GM12878 (cell line): Measurements from ENCODE around the gene EXOC4. TPM values are rescaled to one million over a fixed set of nuclear protein-coding genes. Genes with fewer than 3 reads are reported as not detected.

Source experiments
- BHLHE40 ChIP-seq, 2 experiments: fragments of 450-650 bp in 1 of 2; IDR thresholded peaks; 2 replicates each; pipeline ENCODE4 v1.6.1; 2011 to 2017; ENCODE audit warnings: low read depth in 2 of 2, borderline replicate concordance in 1 of 2, improper control_type of control experiment in 1 of 2, low read length in 1 of 2, mild to moderate bottlenecking in 1 of 2
- CEBPB ChIP-seq, 2 experiments: fragments of 150-350 bp in 1 of 2; IDR thresholded peaks; 2 replicates each; pipeline ENCODE4 v1.6.1; 2012 to 2014; ENCODE audit warnings: low read depth in 2 of 2, low read length in 2 of 2, borderline replicate concordance in 1 of 2, inconsistent platforms in 1 of 2
- ETV6 ChIP-seq, 2 experiments: fragments of 450-650 bp in 1 of 2; IDR thresholded peaks in 1 of 2; conservative IDR thresholded peaks in 1 of 2; 2 replicates each; pipeline ENCODE4 v1.6.1; 2014; ENCODE audit warnings: antibody characterized with exemption in 1 of 2, borderline replicate concordance in 1 of 2, low read depth in 1 of 2, mild to moderate bottlenecking in 1 of 2, moderate library complexity in 1 of 2
- FOXM1 ChIP-seq: IDR thresholded peaks from 2 replicates; pipeline ENCODE4 v1.6.1; 2012; ENCODE audit warnings: low read depth, mild to moderate bottlenecking, inconsistent platforms, low read length, moderate library complexity
- POLR2AphosphoS5 ChIP-seq: IDR thresholded peaks from 2 replicates; pipeline ENCODE4 v1.6.1; 2011; ENCODE audit warnings: mild to moderate bottlenecking, low read length, inconsistent platforms
- YBX1 ChIP-seq: fragments of 450-650 bp; IDR thresholded peaks from 2 replicates; pipeline ENCODE4 v1.6.1; 2016; ENCODE audit warnings: antibody characterized with exemption
- ZNF217 ChIP-seq: fragments of 450-650 bp; IDR thresholded peaks from 2 replicates; pipeline ENCODE4 v1.6.1; 2017; ENCODE audit warnings: antibody characterized with exemption, mild to moderate bottlenecking
- polyA plus RNA-seq, 11 experiments: library from polyadenylated mRNA; depleted of rRNA in 4 of 11; unstranded in 6 of 11; stranded (reverse) in 5 of 11; fragments of >200 nt; fragmentation: Nextera tagmentation in 4 of 11; fragmentation: Illumina TruSeq in 1 of 11; extraction: Ambion mirVana in 4 of 11; extraction: Trizol in 1 of 11; gene quantifications; 1 replicate in 1 of 11; 2 replicates in 10 of 11; pipeline versions ENCODE4 v1.2.1 to v1.2.3, GENCODE V29; 2011 to 2016; ENCODE audit warnings: inconsistent platforms in 2 of 11, missing spikeins in 2 of 11, low read depth in 1 of 11
- total RNA-seq, 4 experiments: library from RNA; depleted of rRNA in 3 of 4; stranded (reverse); fragments of >200 nt in 3 of 4; fragmentation: Illumina TruSeq in 1 of 4; extraction: Trizol in 1 of 4; gene quantifications; 2 replicates each; pipeline versions ENCODE4 v1.2.1 to v1.2.3, GENCODE V29; 2013 to 2021
- TF ChIP-seq, protein P1 (sequence below): fragments of 450-650 bp; IDR thresholded peaks from 2 replicates; pipeline ENCODE4 v1.6.1; 2018; ENCODE audit warnings: borderline replicate concordance, mild to moderate bottlenecking; ENCODE audit not compliant: partially characterized antibody
- TF ChIP-seq, protein P2 (sequence below): IDR thresholded peaks from 2 replicates; pipeline ENCODE4 v1.6.1; 2011; ENCODE audit warnings: borderline replicate concordance, low read depth, mild to moderate bottlenecking, moderate library complexity, mixed read lengths, low read length; ENCODE audit not compliant: insufficient read depth; ENCODE audit errors: extremely low read length

Gene EXOC4
- total and polyA plus RNA-seq, 10 of the 15 experiments (the other 5 are each of a cell fraction or from before 2014, with no cell fraction given), result 13.2 to 44.5 (median 29.6) TPM

- TF ChIP-seq, protein P1, sequence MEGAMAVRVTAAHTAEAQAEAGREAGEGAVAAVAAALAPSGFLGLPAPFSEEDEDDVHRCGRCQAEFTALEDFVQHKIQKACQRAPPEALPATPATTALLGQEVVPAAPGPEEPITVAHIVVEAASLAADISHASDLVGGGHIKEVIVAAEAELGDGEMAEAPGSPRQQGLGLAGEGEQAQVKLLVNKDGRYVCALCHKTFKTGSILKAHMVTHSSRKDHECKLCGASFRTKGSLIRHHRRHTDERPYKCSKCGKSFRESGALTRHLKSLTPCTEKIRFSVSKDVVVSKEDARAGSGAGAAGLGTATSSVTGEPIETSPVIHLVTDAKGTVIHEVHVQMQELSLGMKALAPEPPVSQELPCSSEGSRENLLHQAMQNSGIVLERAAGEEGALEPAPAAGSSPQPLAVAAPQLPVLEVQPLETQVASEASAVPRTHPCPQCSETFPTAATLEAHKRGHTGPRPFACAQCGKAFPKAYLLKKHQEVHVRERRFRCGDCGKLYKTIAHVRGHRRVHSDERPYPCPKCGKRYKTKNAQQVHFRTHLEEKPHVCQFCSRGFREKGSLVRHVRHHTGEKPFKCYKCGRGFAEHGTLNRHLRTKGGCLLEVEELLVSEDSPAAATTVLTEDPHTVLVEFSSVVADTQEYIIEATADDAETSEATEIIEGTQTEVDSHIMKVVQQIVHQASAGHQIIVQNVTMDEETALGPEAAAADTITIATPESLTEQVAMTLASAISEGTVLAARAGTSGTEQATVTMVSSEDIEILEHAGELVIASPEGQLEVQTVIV, result no peak
- TF ChIP-seq YBX1, result no peak
- TF ChIP-seq CEBPB (IDR thresholded peaks at IDR 0.05; ENCODE audit: borderline replicate concordance in 1 of 2, low read depth in 2 of 2, low read length in 2 of 2), result no peak
- TF ChIP-seq ZNF217, result no peak
- TF ChIP-seq ETV6 (conservative IDR thresholded peaks at IDR 0.05 in 1 of 2, IDR thresholded peaks at IDR 0.05 in 1 of 2; ENCODE audit: borderline replicate concordance in 1 of 2, low read depth in 1 of 2), result no peak
- no peak for TF ChIP-seq BHLHE40 (IDR thresholded peaks at IDR 0.05; ENCODE audit: borderline replicate concordance in 1 of 2, low read depth in 2 of 2, low read length in 1 of 2)
- TF ChIP-seq, protein P2, sequence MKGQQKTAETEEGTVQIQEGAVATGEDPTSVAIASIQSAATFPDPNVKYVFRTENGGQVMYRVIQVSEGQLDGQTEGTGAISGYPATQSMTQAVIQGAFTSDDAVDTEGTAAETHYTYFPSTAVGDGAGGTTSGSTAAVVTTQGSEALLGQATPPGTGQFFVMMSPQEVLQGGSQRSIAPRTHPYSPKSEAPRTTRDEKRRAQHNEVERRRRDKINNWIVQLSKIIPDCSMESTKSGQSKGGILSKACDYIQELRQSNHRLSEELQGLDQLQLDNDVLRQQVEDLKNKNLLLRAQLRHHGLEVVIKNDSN, result no peak
- no peak for TF ChIP-seq FOXM1
- TF ChIP-seq POLR2AphosphoS5, result no peak
These were observed 48.6 kb downstream of the EXOC4 start (continued) for GRCh38 chr7:133301444-133301843.
